ENCODE measurements around the gene DRAXIN. TPM values are rescaled to one million over a fixed set of nuclear protein-coding genes. Genes with fewer than 3 reads are reported as not detected.
A peak's percentile ranks its signal among the peaks of the same experiment; 100 is the strongest.
"Not testable (repeated sequence)": the region's sequence is repeated elsewhere in the genome, so short reads cannot be mapped to it uniquely, and the experiment has no call there.

DRAXIN gene
- total RNA-seq, result under 1 TPM; 0.04 to 0.13 TPM

GRCh38 chr1:11691302-11691914 lies at the start of gene DRAXIN:
DRAXIN (plus strand) TSS chr1:11691710; CDS start chr1:11706259, 14,549 bp downstream.
- H3K4me1 Mint-ChIP-seq, result peaks cover 19% of the 10 kb centered on the region
- peak within 1 kb of the TSS; percentile 44 for H3K4me3 Mint-ChIP-seq
- ATAC-seq (replicated peaks), result no peak
- H3K9me3 Mint-ChIP-seq, result no peaks in the 10 kb centered on the region
- peaks cover 37% of the 10 kb centered on the region for H3K27me3 Mint-ChIP-seq
- no peaks in the 10 kb centered on the region for H3K36me3 Mint-ChIP-seq (ENCODE audit: low read depth)
- H3K27ac Mint-ChIP-seq, result no peak within 1 kb of the TSS

GRCh38 chr1:11641776-11642305 lies 49.7 kb upstream of the DRAXIN start:
- H3K4me1 Mint-ChIP-seq, result no peaks in the 10 kb centered on the region
- ATAC-seq (replicated peaks), result no peak

GRCh38 chr1:11642418-11643017 lies 49.0 kb upstream of the DRAXIN start:
- H3K36me3 Mint-ChIP-seq (ENCODE audit: low read depth); H3K27me3 Mint-ChIP-seq; H3K27ac Mint-ChIP-seq; H3K9me3 Mint-ChIP-seq; H3K4me1 Mint-ChIP-seq; H3K4me3 Mint-ChIP-seq: not testable (repeated sequence)
- peak; percentile 82 for ATAC-seq (replicated peaks)

More at GRCh38 chr1:11641776-11642305, 49.7 kb upstream of the DRAXIN start:
- Mint-ChIP-seq H3K36me3 (ENCODE audit: low read depth) (no peaks in the 10 kb centered on the region), H3K9me3 (no peaks in the 10 kb centered on the region), H3K4me3 (no peak overlapping the region), H3K27me3 (peaks cover under 1% of the 10 kb centered on the region), H3K27ac (no peak overlapping the region)

GRCh38 chr1:11643782-11644181 lies 47.7 kb upstream of the DRAXIN start:
- Mint-ChIP-seq H3K27me3 (no peaks in the 10 kb centered on the region), H3K4me1 (no peaks in the 10 kb centered on the region), H3K4me3 (no peak overlapping the region), H3K27ac (no peak overlapping the region), H3K36me3 (ENCODE audit: low read depth) (no peaks in the 10 kb centered on the region), H3K9me3 (no peaks in the 10 kb centered on the region)
- no peak for ATAC-seq (replicated peaks)

GRCh38 chr1:11645270-11645669 lies 46.2 kb upstream of the DRAXIN start:
- no peaks in the 10 kb centered on the region for H3K27me3 Mint-ChIP-seq
- H3K27ac Mint-ChIP-seq, result no peak overlapping the region
- H3K4me1 Mint-ChIP-seq, result no peaks in the 10 kb centered on the region
- no peaks in the 10 kb centered on the region for H3K9me3 Mint-ChIP-seq
- no peak for ATAC-seq (replicated peaks)
- H3K4me3 Mint-ChIP-seq, result no peak overlapping the region
- no peaks in the 10 kb centered on the region for H3K36me3 Mint-ChIP-seq (ENCODE audit: low read depth)

- ATAC-seq (replicated peaks), result peak; percentile 67
- Mint-ChIP-seq H3K4me3 (no peak overlapping the region), H3K4me1 (peaks cover 2% of the 10 kb centered on the region), H3K27ac (no peak overlapping the region), H3K36me3 (ENCODE audit: low read depth) (no peaks in the 10 kb centered on the region), H3K27me3 (no peaks in the 10 kb centered on the region), H3K9me3 (no peaks in the 10 kb centered on the region)
These were observed 45.7 kb upstream of the DRAXIN start for GRCh38 chr1:11645670-11646265.

GRCh38 chr1:11646317-11646716 lies 45.2 kb upstream of the DRAXIN start:
- H3K4me3 Mint-ChIP-seq, result no peak overlapping the region
- H3K27ac Mint-ChIP-seq, result no peak overlapping the region
- no peaks in the 10 kb centered on the region for H3K9me3 Mint-ChIP-seq
- peaks cover 5% of the 10 kb centered on the region for H3K4me1 Mint-ChIP-seq
- no peaks in the 10 kb centered on the region for H3K36me3 Mint-ChIP-seq (ENCODE audit: low read depth)
- H3K27me3 Mint-ChIP-seq, result no peaks in the 10 kb centered on the region
- ATAC-seq (replicated peaks), result no peak

GRCh38 chr1:11647333-11647732 lies 44.2 kb upstream of the DRAXIN start:
- H3K27ac Mint-ChIP-seq, result no peak overlapping the region
- ATAC-seq (replicated peaks), result no peak
- no peak overlapping the region for H3K4me3 Mint-ChIP-seq
- no peaks in the 10 kb centered on the region for H3K9me3 Mint-ChIP-seq
- H3K4me1 Mint-ChIP-seq, result peaks cover 5% of the 10 kb centered on the region
- H3K36me3 Mint-ChIP-seq (ENCODE audit: low read depth), result no peaks in the 10 kb centered on the region
- no peaks in the 10 kb centered on the region for H3K27me3 Mint-ChIP-seq

- Mint-ChIP-seq H3K4me1 (peaks cover 5% of the 10 kb centered on the region), H3K27me3 (no peaks in the 10 kb centered on the region), H3K36me3 (ENCODE audit: low read depth) (no peaks in the 10 kb centered on the region), H3K9me3 (no peaks in the 10 kb centered on the region), H3K4me3 (peak overlapping the region; percentile 21), H3K27ac (no peak overlapping the region)
- ATAC-seq (replicated peaks), result no peak
These were observed 43.5 kb upstream of the DRAXIN start for GRCh38 chr1:11648039-11648438.

- no peak overlapping the region for H3K27ac Mint-ChIP-seq
- peak; percentile 41 for ATAC-seq (replicated peaks)
- peaks cover 5% of the 10 kb centered on the region for H3K4me1 Mint-ChIP-seq
- peak overlapping the region; percentile 21 for H3K4me3 Mint-ChIP-seq
- H3K27me3 Mint-ChIP-seq, result no peaks in the 10 kb centered on the region
- no peaks in the 10 kb centered on the region for H3K9me3 Mint-ChIP-seq
- no peaks in the 10 kb centered on the region for H3K36me3 Mint-ChIP-seq (ENCODE audit: low read depth)
These were observed 42.8 kb upstream of the DRAXIN start for GRCh38 chr1:11648732-11649158.

GRCh38 chr1:11649237-11649623 lies 42.3 kb upstream of the DRAXIN start:
- Mint-ChIP-seq H3K27ac (no peak overlapping the region), H3K36me3 (ENCODE audit: low read depth) (no peaks in the 10 kb centered on the region), H3K4me1 (peaks cover 5% of the 10 kb centered on the region), H3K4me3 (no peak overlapping the region), H3K27me3 (no peaks in the 10 kb centered on the region), H3K9me3 (no peaks in the 10 kb centered on the region)
- ATAC-seq (replicated peaks), result no peak

- no peaks in the 10 kb centered on the region for H3K27me3 Mint-ChIP-seq
- H3K4me1 Mint-ChIP-seq, result peaks cover 5% of the 10 kb centered on the region
- H3K4me3 Mint-ChIP-seq, result peak overlapping the region; percentile 80
- H3K27ac Mint-ChIP-seq, result no peak overlapping the region
- ATAC-seq (replicated peaks), result no peak
- no peaks in the 10 kb centered on the region for H3K9me3 Mint-ChIP-seq
- H3K36me3 Mint-ChIP-seq (ENCODE audit: low read depth), result no peaks in the 10 kb centered on the region
These were observed 41.7 kb upstream of the DRAXIN start for GRCh38 chr1:11649624-11650330.

GRCh38 chr1:11650331-11650991 lies 41.0 kb upstream of the DRAXIN start:
- ATAC-seq (replicated peaks), result peak; percentile 71
- no peaks in the 10 kb centered on the region for H3K36me3 Mint-ChIP-seq (ENCODE audit: low read depth)
- no peaks in the 10 kb centered on the region for H3K27me3 Mint-ChIP-seq
- H3K4me1 Mint-ChIP-seq, result peaks cover 5% of the 10 kb centered on the region
- peak overlapping the region; percentile 60 for H3K27ac Mint-ChIP-seq
- no peaks in the 10 kb centered on the region for H3K9me3 Mint-ChIP-seq
- peak overlapping the region; percentile 80 for H3K4me3 Mint-ChIP-seq

GRCh38 chr1:11651017-11651416 lies 40.5 kb upstream of the DRAXIN start:
- Mint-ChIP-seq H3K4me3 (peak overlapping the region; percentile 80), H3K9me3 (no peaks in the 10 kb centered on the region), H3K36me3 (ENCODE audit: low read depth) (no peaks in the 10 kb centered on the region), H3K27me3 (no peaks in the 10 kb centered on the region), H3K4me1 (peaks cover 5% of the 10 kb centered on the region), H3K27ac (peak overlapping the region; percentile 60)
- no peak for ATAC-seq (replicated peaks)

Data from activated T-helper 17 cell treated with anti-CD3 and anti-CD28 coated beads, Interleukin-2, amount 50 U/mL, for 72 hours (primary cell).